CD4-positive, alpha-beta T cell treated with Interleukin-6 for 4 hours (primary cell): ENCODE results near the gene CYP2J2.
"Not testable (repeated sequence)": the region's sequence is repeated elsewhere in the genome, so short reads cannot be mapped to it uniquely, and the experiment has no call there.

Source experiments
- DNase-seq: peaks from one replicate; pipeline ENCODE4 v3.0.0-alpha.2; 2020; ENCODE audit warnings: mixed read lengths

Gene CYP2J2

GRCh38 chr1:59919746-59920145, 6.8 kb downstream of the CYP2J2 start:
- no peak for DNase-seq

GRCh38 chr1:59917785-59918180, 8.8 kb downstream of the CYP2J2 start:
- no peak for DNase-seq

- no peak for DNase-seq
Measured at GRCh38 chr1:59917026-59917784, 9.4 kb downstream of the CYP2J2 start.

- DNase-seq, result no peak
Measured at GRCh38 chr1:59915516-59915915, 11.1 kb downstream of the CYP2J2 start.

GRCh38 chr1:59914791-59915286, 11.7 kb downstream of the CYP2J2 start:
- not testable (repeated sequence) for DNase-seq

- no peak for DNase-seq
Measured at GRCh38 chr1:59908682-59909081, 17.9 kb downstream of the CYP2J2 start.

- no peak for DNase-seq
Measured at GRCh38 chr1:59908084-59908483, 18.5 kb downstream of the CYP2J2 start.

GRCh38 chr1:59906931-59907330, 19.6 kb downstream of the CYP2J2 start:
- DNase-seq, result no peak

- DNase-seq, result peak; percentile 4
Measured at GRCh38 chr1:59903141-59903754, 23.3 kb downstream of the CYP2J2 start.

- DNase-seq, result no peak
Measured at GRCh38 chr1:59901770-59902388, 24.7 kb downstream of the CYP2J2 start.

GRCh38 chr1:59900640-59901039, 25.9 kb downstream of the CYP2J2 start:
- no peak for DNase-seq

- no peak for DNase-seq
Measured at GRCh38 chr1:59898927-59899326, 27.6 kb downstream of the CYP2J2 start.

GRCh38 chr1:59897165-59897564, 29.4 kb downstream of the CYP2J2 start:
- no peak for DNase-seq

GRCh38 chr1:59892841-59893811, 33.4 kb downstream of the CYP2J2 start:
- DNase-seq, result no peak

GRCh38 chr1:59885160-59885832, 41.3 kb downstream of the CYP2J2 start:
- no peak for DNase-seq

GRCh38 chr1:59880735-59881134, 45.8 kb downstream of the CYP2J2 start:
- no peak for DNase-seq

- no peak for DNase-seq
Measured at GRCh38 chr1:59879996-59880505, 46.5 kb downstream of the CYP2J2 start.

GRCh38 chr1:59879574-59879973, 47.0 kb downstream of the CYP2J2 start:
- peak; percentile 58 for DNase-seq

- DNase-seq, result no peak
Measured at GRCh38 chr1:59878370-59878769, 48.2 kb downstream of the CYP2J2 start.

- no peak for DNase-seq
Measured at GRCh38 chr1:59877108-59877682, 49.4 kb downstream of the CYP2J2 start.

- no peak for DNase-seq
Measured at GRCh38 chr1:59871746-59872145, 54.8 kb downstream of the CYP2J2 start.

- no peak for DNase-seq
Measured at GRCh38 chr1:59866462-59866861, 60.1 kb downstream of the CYP2J2 start.
